ENCODE measurements around the gene SNRPD1. TPM values are rescaled to one million over a fixed set of nuclear protein-coding genes. Genes with fewer than 3 reads are reported as not detected.

SNRPD1 gene
- total and polyA plus RNA-seq, 9 of the 15 experiments (the other 6 are each of a cell fraction or from before 2014, with no cell fraction given), result 186 to 1,063 (median 313) TPM

GRCh38 chr18:21612125-21613039 lies at the start of gene SNRPD1 (continued):
- TF ChIP-seq UBTF (IDR thresholded peaks at IDR 0.05; ENCODE audit: borderline replicate concordance in 1 of 2, low read depth in 2 of 2, low read length in 2 of 2) (peak; percentile 41 to 68; a peak in 1 of 4 replicates), MTA3 (IDR thresholded peaks at IDR 0.05; ENCODE audit: borderline replicate concordance) (peak; percentile 87), SMC3 (conservative IDR thresholded peaks at IDR 0.05; ENCODE audit: insufficient read depth, low read depth, low read length) (peak; percentile 44; the same call in 1 of the 2 replicates), HDAC8 (tag; IDR thresholded peaks at IDR 0.05) (no peak), CREBBP (IDR thresholded peaks at IDR 0.05; ENCODE audit: low read depth, low read length) (no peak), RHOXF2B (CRISPR knock-in tag; conservative IDR thresholded peaks at IDR 0.05) (no peak), FOXA1 (IDR thresholded peaks at IDR 0.05; ENCODE audit: borderline replicate concordance) (no peak), RAD21 (CRISPR knock-in tag; conservative IDR thresholded peaks at IDR 0.05 in 1 of 2, IDR thresholded peaks at IDR 0.05 in 1 of 2) (peak; percentile 22 to 23; a peak in 3 of 4 replicates), ZNF592 (IDR thresholded peaks at IDR 0.05) (peak; percentile 58; the same call in 1 of the 2 replicates), ZNF609 (CRISPR knock-in tag; IDR thresholded peaks at IDR 0.05; ENCODE audit: borderline replicate concordance) (no peak), RBM14 (IDR thresholded peaks at IDR 0.05; ENCODE audit: borderline replicate concordance, insufficient read depth, low read depth, low read length) (no peak), ETV5 (CRISPR knock-in tag; IDR thresholded peaks at IDR 0.05; ENCODE audit: low read depth) (peak; percentile 98), MAFF (IDR thresholded peaks at IDR 0.05; ENCODE audit: low read length) (no peak), KLF1 (tag; IDR thresholded peaks at IDR 0.05) (peak; percentile 70; the same call in 1 of the 2 replicates)

Data from K562 (cell line).